Ishikawa (cell line): ENCODE measurements around the gene ADAP1.

ENCODE experiments used
- CEBPB ChIP-seq: IDR thresholded peaks from 2 replicates; pipeline ENCODE4 v1.6.1; 2012
- CREB1 ChIP-seq: IDR thresholded peaks from 2 replicates; pipeline ENCODE4 v1.6.1; 2012; ENCODE audit warnings: low read depth
- EGR1 ChIP-seq: IDR thresholded peaks from 2 replicates; pipeline ENCODE4 v1.6.1; 2012
- EP300 ChIP-seq: IDR thresholded peaks from 2 replicates; pipeline ENCODE4 v1.6.1; 2012; ENCODE audit warnings: borderline replicate concordance
- FOXM1 ChIP-seq: IDR thresholded peaks from 2 replicates; pipeline ENCODE4 v1.6.1; 2012; ENCODE audit warnings: low read depth, borderline replicate concordance
- MAX ChIP-seq: IDR thresholded peaks from 2 replicates; pipeline ENCODE4 v1.6.1; 2012
- NFIC ChIP-seq: IDR thresholded peaks from 2 replicates; pipeline ENCODE4 v1.6.1; 2012
- RAD21 ChIP-seq: IDR thresholded peaks from 2 replicates; pipeline ENCODE4 v1.6.1; 2012; ENCODE audit warnings: low read depth
- REST ChIP-seq: IDR thresholded peaks from 2 replicates; pipeline ENCODE4 v1.6.1; 2012; ENCODE audit warnings: low read depth, mild to moderate bottlenecking
- TAF1 ChIP-seq: IDR thresholded peaks from 2 replicates; pipeline ENCODE4 v1.6.1; 2012; ENCODE audit warnings: low read depth, mild to moderate bottlenecking
- TCF12 ChIP-seq: IDR thresholded peaks from 2 replicates; pipeline ENCODE4 v1.6.1; 2012; ENCODE audit warnings: low read depth
- TEAD4 ChIP-seq: IDR thresholded peaks from 2 replicates; pipeline ENCODE4 v1.6.1; 2012
- USF1 ChIP-seq: IDR thresholded peaks from 2 replicates; pipeline ENCODE4 v1.6.1; 2012
- YY1 ChIP-seq: IDR thresholded peaks from 2 replicates; pipeline ENCODE4 v1.6.1; 2012; ENCODE audit warnings: low read depth
- ZBTB7A ChIP-seq: IDR thresholded peaks from 2 replicates; pipeline ENCODE4 v1.6.1; 2012; ENCODE audit warnings: low read depth

Gene ADAP1

GRCh38 chr7:875476-876076 is 78.9 kb downstream of the ADAP1 start:
- TF ChIP-seq CEBPB: no peak

- TF ChIP-seq FOXM1 (no peak), TEAD4 (no peak), USF1 (no peak), EGR1 (no peak), CEBPB (no peak), MAX (no peak), EP300 (no peak), TAF1 (no peak), TCF12 (no peak), YY1 (no peak), RAD21 (no peak)
Observed at GRCh38 chr7:875051-875450, 79.4 kb downstream of the ADAP1 start.

GRCh38 chr7:874031-874749 is 80.3 kb downstream of the ADAP1 start:
- TF ChIP-seq CREB1 (no peak), TAF1 (no peak), TCF12 (no peak), TEAD4 (no peak), USF1 (no peak), REST (no peak), ZBTB7A (no peak), FOXM1 (no peak), MAX (no peak), CEBPB (no peak), EP300 (no peak), RAD21 (no peak), EGR1 (no peak), YY1 (no peak)

GRCh38 chr7:873367-874002 is 81.0 kb downstream of the ADAP1 start:
- TF ChIP-seq RAD21 (peak; percentile 86), CREB1 (no peak), YY1 (0 out of 2 replicates have a peak, but pooled peaks have one; percentile 16), NFIC (peak; percentile 81), TEAD4 (no peak), TCF12 (peak; percentile 43; the same call in 1 of the 2 replicates), FOXM1 (no peak), USF1 (peak; percentile 87), MAX (peak; percentile 99)

GRCh38 chr7:871900-872537 is 82.5 kb downstream of the ADAP1 start:
- TF ChIP-seq EGR1: no peak
- TF ChIP-seq FOXM1: no peak
- TF ChIP-seq NFIC: no peak
- no peak for TF ChIP-seq TEAD4
- TF ChIP-seq REST: no peak
